ENCODE measurements around the gene HYAL3.

DNA sequence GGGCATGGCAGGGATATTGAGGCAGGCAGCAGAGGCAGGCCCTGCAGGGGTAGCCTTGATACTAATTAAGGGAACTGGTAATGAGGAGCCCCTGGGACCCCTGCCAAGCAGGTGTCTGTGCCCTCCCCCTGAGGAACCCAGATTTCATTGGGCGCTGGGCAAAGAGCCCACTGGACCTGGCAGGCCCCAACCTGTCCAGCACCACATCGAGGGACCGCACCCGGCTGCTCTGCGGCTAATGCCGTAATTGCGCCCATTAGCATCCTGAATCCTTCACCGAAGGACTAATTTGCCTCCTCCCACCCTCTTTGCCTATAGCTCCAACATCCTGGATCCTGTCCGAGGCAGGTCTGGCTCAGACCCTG is 44.0 kb downstream of the HYAL3 start:
- TF ChIP-seq CTCF (IDR thresholded peaks at IDR 0.05) (no peak), POLR2A (IDR thresholded peaks at IDR 0.05) (no peak)
